Activated CD8-positive, alpha-beta T cell treated with anti-CD3 and anti-CD28 coated beads for 36 hours (primary cell): ENCODE results near the gene PPP1R27. TPM values are rescaled to one million over a fixed set of nuclear protein-coding genes. Genes with fewer than 3 reads are reported as not detected.

Source experiments
- ATAC-seq: fragments of 200-7000 bp; cut with Tn5 transposase; one replicate; pipeline ENCODE4 v1.10.0; 2021; ENCODE audit warnings: mild to moderate bottlenecking, moderate library complexity
- CTCF ChIA-PET: fragments of 350-600 bp; sonication (Branson Sonifier 250); formaldehyde crosslinking; loops from one replicate; lab custom pipeline; 2021; ENCODE audit warnings: antibody characterized with exemption; lab: Charles Lee
- POLR2A ChIA-PET: fragments of 350-600 bp; sonication (Branson Sonifier 250); formaldehyde crosslinking; loops from one replicate; lab custom pipeline; 2021; ENCODE audit warnings: antibody characterized with exemption; lab: Charles Lee
- DNase-seq: peaks from one replicate; pipeline ENCODE4 v3.0.0-alpha.2; 2020
- H3K27ac Mint-ChIP-seq: one replicate; pipeline ENCODE4 v1.8.0; 2021; ENCODE audit warnings: mild to moderate bottlenecking, mixed read lengths
- H3K27me3 Mint-ChIP-seq: one replicate; pipeline ENCODE4 v1.8.0; 2021; ENCODE audit warnings: mixed read lengths
- H3K36me3 Mint-ChIP-seq: one replicate; pipeline ENCODE4 v1.8.0; 2021; ENCODE audit warnings: low read depth, mixed read lengths
- H3K4me1 Mint-ChIP-seq: one replicate; pipeline ENCODE4 v1.8.0; 2021; ENCODE audit warnings: low read depth, mixed read lengths
- H3K4me3 Mint-ChIP-seq: one replicate; pipeline ENCODE4 v1.8.0; 2021; ENCODE audit warnings: mild to moderate bottlenecking, moderate library complexity, mixed read lengths
- H3K9me3 Mint-ChIP-seq: one replicate; pipeline ENCODE4 v1.8.0; 2021; ENCODE audit warnings: mixed read lengths
- CTCF ChIP-seq: fragments of 200-600 bp; IDR thresholded peaks from one replicate; pipeline ENCODE4 v1.8.0; 2022; ENCODE audit warnings: antibody characterized with exemption, mild to moderate bottlenecking
- intact Hi-C: fragments of 100-400 bp; cut with micrococcal nuclease; formaldehyde crosslinking; loops from one replicate; pipeline ENCODE4 v1.10.0; 2022
- total RNA-seq, 2 experiments: library from RNA; stranded (reverse); gene quantifications; one replicate each; pipeline ENCODE4 v1.2.3, GENCODE V29; 2021

The PPP1R27 gene
- total RNA-seq, 2 experiments from 2014 or later = not detected

DNA sequence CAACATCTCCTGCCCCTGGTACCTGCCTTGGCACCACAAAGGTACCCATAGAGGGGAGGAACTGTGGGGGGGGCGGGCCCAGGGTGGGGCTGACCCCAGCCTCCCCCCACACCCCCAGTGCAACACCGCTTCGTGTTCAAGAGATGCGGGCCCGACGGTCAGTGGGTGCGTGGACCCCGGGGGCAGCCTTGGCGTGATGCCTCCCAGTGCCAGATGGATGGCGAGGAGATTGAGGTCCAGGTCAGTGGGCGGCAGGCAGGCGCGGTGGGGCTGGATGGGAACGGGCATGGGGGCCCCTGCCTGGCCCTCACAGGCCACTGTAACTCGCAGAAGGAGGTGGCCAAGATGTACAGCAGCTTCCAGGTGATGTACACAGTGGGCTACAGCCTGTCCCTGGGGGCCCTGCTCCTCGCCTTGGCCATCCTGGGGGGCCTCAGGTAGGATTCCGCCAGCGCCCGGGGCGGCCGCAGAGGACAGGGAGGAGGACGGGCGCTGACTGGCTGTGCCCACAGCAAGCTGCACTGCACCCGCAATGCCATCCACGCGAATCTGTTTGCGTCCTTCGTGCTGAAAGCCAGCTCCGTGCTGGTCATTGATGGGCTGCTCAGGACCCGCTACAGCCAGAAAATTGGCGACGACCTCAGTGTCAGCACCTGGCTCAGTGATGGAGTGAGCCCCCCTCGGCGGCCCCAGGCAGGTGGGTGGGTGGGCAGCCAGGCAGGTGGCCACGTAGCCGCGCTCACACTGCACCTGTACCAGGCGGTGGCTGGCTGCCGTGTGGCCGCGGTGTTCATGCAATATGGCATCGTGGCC, 23.8 kb downstream of the PPP1R27 start:
- TF ChIP-seq CTCF = no peak
- Mint-ChIP-seq H3K4me1 (no peaks in the 10 kb centered on the region), H3K36me3 (no peaks in the 10 kb centered on the region), H3K27ac (no peak overlapping the region), H3K27me3 (peaks cover 11% of the 10 kb centered on the region), H3K9me3 (no peaks in the 10 kb centered on the region), H3K4me3 (no peak overlapping the region)
- ChIA-PET CTCF (no interaction called here), POLR2A (interaction anchor here (0.6 kb wide), 1 partner anchor 108 kb away, joined by 3 read pairs; the partner anchor contains the start of gene MRPL12)
- intact Hi-C loops = no loop called here
- no peak for DNase-seq
- ATAC-seq = no peak

DNA sequence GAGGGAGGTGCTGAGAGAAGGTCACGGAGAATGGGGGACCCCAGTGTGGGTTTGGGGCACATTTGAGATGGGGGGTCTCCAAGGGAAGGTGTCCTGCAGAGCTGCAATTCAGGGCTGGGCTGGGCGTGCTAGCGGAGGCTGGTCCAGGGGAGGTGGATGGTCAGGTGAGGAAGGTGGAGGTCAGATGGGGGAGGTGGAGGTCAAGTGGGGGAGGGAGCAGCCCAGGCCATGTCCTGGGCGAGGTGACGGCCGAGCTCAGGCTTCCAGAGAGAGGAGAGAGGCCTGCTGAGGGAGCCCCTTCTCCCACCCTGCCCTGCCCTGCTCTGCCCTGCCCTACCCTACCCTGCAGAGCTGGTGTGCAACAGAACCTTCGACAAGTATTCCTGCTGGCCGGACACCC, 24.4 kb downstream of the PPP1R27 start:
- ATAC-seq (no peak), DNase-seq (no peak)
- intact Hi-C loops = no loop called here
- H3K27me3 Mint-ChIP-seq = peaks cover 11% of the 10 kb centered on the region
- no peaks in the 10 kb centered on the region for H3K36me3 Mint-ChIP-seq
- ChIA-PET POLR2A (no interaction called here), CTCF (no interaction called here)
- TF ChIP-seq CTCF = no peak
- H3K4me1 Mint-ChIP-seq = no peaks in the 10 kb centered on the region
- no peak overlapping the region for H3K27ac Mint-ChIP-seq
- no peaks in the 10 kb centered on the region for H3K9me3 Mint-ChIP-seq
- H3K4me3 Mint-ChIP-seq = no peak overlapping the region

- TF ChIP-seq CTCF = no peak
- Mint-ChIP-seq H3K36me3 (no peaks in the 10 kb centered on the region), H3K27ac (no peak overlapping the region), H3K9me3 (no peaks in the 10 kb centered on the region), H3K4me3 (no peak overlapping the region), H3K27me3 (peaks cover 15% of the 10 kb centered on the region), H3K4me1 (no peaks in the 10 kb centered on the region)
- ATAC-seq = no peak
- ChIA-PET CTCF (no interaction called here), POLR2A (no interaction called here)
- DNase-seq = no peak
- intact Hi-C loops = no loop called here
Observed at GRCh38 chr17:81809556-81809998, 25.3 kb downstream of the PPP1R27 start.

DNA sequence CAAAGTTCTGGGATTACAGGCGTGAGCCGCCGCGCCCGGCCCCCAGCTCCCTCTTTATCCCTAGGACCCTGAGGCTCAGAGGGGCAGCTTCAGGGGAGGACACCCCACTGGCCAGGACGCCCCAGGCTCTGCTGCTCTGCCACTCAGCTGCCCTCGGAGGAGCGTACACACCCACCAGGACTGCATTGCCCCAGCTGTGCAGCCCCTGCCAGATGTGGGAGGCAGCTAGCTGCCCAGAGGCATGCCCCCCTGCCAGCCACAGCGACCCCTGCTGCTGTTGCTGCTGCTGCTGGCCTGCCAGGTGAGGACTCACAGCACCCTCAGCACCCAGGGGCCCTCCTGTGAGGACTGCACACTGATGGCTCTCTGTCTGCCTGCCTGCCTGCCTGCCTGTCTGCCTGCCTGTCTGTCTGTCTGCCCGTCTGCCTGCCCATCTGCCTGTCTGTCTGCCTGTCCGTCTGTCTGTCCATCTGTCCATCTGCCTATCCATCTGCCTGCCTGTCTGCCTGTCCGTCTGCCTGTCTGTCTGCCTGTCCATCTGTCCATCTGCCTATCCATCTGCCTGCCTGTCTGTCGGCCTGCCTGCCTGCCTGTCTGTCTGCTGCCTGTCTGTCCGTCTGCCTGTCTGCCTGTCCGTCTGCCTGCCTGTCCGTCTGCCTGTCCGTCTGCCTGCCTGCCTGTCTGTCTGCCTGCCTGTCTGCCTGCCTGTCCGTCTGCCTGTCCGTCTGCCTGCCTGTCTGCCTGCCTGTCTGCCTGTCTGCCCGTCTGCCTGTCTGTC, 25.9 kb downstream of the PPP1R27 start:
- CTCF ChIA-PET = interaction anchor here (0.7 kb wide), 1 partner anchor 19 kb away, joined by 3 read pairs; no protein-coding TSS in a partner anchor
- H3K27me3 Mint-ChIP-seq = peaks cover 15% of the 10 kb centered on the region
- no peak for TF ChIP-seq CTCF
- DNase-seq (peak; percentile 41), ATAC-seq (peak; percentile 50)
- no peak overlapping the region for H3K27ac Mint-ChIP-seq
- no peak overlapping the region for H3K4me3 Mint-ChIP-seq
- POLR2A ChIA-PET = interaction anchor here (1.4 kb wide), 1 partner anchor 13 kb away, joined by 4 read pairs; no protein-coding TSS in a partner anchor
- H3K36me3 Mint-ChIP-seq = no peaks in the 10 kb centered on the region
- intact Hi-C loops = no loop called here
- H3K9me3 Mint-ChIP-seq = no peaks in the 10 kb centered on the region
- H3K4me1 Mint-ChIP-seq = no peaks in the 10 kb centered on the region
